IPS-NIHi7 (cell line): Measurements from ENCODE around the gene SLC25A4.
A peak's percentile ranks its signal among the peaks of the same experiment; 100 is the strongest.
"Not testable (repeated sequence)": the region's sequence is repeated elsewhere in the genome, so short reads cannot be mapped to it uniquely, and the experiment has no call there.

Source experiments
- DNase-seq: peaks from one replicate; pipeline ENCODE4 v3.0.0; 2012; ENCODE audit warnings: mixed read lengths; ENCODE audit errors: extremely low spot score

SLC25A4 gene

DNA sequence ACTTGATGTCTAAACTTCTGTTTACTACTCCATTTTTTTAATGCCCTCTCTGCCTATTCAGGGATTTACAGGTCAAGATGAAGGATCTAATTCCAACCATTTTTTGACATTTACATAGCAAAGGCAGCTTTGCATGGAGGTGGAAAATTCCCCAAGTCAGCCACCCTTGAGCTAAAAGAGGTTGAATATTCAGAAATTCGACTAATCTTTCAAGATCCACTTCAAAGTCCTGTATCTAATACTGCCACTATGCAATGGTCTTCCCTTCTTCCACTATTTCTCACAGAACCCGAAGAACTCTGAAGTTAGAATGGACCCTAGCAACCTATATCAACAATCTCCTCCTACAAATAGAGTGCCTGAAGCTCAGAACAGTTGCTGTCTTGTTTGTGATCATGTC lies 39.2 kb downstream of the SLC25A4 start:
- no peak for DNase-seq

DNA sequence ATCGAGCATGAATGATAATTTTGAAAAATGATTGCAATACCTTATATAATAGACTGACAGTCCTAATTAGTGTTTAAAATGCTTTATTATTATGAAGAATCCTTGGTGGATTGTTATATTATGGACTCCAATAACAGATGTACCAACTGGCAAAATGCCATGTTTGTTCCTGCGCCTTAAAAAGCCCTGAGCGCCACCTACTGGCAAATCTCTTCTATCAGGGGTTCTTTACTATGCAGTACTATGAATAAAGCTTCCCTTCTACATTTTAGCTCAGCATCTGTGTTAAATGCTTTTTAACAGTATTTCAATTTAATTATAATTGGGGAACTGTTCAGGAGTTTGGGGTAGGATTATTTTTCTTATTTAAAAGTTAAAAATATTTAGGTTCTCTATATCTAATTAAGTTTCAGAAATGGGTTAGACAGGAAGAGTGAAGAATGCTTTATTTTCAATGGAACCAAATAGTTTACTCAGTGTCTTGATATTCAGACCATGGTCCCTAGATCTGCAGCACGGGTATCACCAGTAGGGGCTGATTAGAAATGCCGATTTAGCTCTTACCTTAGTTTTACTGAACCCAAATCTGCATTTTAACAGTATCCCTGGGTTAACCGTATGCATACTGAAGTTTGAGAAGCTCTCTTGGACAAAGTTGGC lies 40.7 kb downstream of the SLC25A4 start:
- DNase-seq = peak; percentile 53

DNA sequence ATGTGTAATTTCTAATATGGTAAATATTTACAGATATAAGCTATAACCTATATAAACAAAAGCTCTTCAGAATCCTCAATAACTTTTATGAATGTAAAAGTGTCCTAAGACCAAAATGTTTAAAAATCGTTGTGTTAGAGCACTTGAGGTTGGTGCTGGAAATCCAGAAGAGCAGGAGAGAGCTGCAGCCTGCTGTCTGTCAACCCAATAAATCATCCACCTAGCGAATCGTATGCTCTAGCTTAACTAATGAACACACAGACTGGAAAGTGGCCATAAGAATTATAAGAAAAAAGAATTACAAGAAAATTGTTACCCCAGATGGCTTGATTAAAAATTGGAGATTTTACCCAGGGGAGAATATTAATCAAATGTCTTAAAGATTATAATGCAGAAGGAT lies 43.7 kb downstream of the SLC25A4 start:
- DNase-seq = no peak

DNA sequence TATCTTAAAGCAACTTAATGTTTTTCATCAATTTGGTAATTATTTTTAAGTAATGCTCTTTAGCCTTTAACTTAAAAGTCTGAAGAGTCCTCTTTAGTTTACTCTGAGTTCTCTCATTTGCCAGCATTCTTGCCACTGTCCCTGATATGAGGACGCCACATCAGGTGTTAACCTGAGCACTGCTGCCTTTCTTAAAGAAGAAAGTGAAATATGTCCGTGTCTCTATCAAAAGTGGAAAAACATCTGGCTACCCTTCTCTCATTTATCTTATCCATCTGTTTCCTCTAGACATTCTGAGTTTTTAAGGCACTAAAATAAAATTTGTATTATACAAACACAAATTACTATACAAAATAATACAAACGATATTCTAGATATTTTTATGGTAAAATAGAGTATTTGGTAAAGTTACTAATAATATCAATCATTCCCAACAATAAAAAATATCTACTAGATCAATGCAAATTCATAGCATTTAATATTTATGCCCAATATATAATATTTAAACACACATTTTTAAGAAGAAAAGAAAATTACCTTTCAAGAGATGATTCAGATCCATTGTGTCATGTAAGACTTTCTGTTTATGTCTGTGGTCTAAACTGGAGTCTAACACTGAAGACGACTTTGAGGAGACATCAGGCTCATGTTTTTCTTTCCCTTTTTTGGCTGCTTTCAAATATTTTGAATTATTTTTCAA lies 46.7 kb downstream of the SLC25A4 start:
- no peak for DNase-seq

DNA sequence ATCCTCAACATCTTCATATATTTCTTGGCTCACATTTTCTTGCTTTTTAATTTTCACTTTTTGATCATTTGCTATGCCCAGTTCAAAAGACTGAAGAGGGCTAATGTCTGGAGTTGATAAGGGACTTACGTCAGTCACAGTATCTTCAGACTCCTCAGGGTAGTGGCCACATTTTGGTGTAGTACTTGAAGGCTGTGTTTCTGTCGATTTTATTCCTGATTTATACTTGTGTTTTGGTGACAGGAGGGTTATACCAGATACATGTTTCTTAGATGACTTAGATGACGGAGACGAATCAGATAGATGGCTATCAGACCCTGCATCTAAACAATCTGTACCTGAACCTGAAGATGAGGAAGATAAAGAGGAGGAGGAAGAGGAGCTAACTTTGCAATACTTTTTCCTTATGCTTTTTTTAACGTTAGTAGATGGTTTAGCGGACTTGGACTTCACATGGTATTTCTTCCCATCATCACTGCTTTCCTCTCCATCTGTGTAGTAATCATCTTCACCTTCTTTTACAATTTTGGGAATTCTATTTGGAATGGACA lies 47.3 kb downstream of the SLC25A4 start:
- DNase-seq = no peak

DNA sequence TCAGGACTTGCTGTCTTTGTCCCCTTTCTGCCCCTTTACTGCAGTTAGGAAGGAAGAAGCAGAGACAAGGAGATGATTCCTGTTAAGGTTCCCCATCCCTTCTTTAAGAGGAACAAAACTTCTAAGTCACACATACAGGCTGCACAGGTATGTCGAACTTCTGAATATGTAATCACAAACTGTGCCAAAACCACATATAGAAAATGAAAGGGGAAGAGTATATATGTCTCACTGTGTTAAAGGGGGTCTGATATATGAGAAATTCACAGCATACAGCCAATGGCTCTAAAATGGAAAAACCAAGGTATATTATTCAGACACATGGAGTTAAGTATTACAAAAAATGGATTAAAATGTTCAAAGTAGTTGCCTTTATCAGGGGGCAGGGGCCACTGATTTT lies 49.0 kb downstream of the SLC25A4 start:
- DNase-seq = no peak

DNA sequence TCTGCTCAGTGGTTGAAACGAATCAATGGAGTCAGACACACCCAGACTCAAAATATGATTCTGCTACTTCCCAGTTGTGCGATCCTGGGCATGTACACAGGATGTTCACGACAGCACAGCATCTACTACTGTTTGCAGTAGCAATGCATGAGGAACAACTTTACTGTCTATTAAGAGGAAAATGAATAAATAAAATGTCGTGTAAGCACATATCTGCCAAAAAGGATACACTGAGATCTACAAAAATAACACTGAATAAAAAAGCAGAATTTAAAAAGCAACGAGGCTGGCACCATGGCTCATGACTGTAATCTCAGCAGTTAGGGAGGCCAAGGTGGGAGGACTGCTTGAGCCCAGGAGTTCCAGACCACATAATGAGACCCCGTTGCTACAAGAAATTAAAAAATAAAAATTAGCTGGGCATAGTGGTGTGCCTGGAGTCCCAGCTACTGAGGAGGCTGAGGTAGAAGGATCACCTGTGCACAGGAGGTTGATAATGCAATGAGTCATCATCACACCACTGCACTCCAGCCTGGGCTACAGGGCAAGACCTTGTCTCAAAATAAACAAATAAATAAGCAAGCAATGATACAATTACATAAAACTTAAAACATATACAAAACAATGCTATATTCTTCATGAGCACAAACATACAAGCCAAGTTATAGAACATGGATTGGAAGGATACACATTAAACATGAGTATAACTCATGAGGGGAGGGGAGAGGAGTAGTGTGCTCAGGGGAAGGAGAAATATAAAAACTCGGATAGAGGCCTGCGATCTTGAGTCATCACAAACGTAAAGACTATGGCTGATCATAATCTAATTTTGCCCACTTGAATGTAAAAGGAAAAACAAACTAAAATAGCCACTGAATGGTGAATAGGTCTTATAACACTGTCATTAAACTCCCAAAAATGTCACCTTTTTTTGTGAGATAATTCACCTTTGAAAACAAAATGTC lies 52.1 kb downstream of the SLC25A4 start:
- DNase-seq = no peak

DNA sequence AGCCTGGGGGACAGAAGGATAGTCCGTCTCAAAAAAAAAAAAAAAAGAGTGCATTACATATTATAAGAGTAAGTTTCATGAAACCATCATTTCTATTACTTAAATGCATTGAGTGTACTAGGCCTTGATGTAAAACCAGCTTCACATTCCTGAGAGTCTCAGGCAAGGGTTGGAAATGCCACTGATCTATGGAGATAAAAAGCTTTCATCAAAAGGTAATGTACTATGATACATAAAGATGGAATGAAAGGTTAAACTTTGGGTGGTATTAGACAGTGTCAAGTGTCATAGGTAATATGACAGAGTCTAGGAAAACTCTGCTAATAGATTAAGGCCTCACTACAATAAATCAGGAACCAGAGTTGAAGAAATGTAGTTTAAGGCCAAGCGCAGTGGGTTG lies 53.4 kb downstream of the SLC25A4 start:
- no peak for DNase-seq

DNA sequence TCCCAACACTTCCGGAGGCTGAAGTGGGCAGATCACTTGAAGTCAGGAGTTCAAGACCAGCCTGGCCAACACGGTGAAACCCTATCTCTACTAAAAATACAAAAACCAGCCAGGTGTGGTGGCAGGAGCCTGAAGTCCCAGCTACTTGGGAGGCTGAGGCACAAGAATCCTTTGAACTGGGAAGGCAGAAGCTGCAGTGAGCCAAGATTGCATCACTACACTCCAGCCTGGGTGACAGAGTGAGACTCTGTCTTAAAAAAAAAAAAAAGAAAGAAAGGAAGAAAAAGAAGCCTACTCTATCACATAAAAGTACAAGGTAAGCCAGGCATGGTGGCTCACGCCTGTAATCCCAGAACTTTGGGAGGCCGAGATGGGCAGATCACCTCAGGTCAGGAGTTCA lies 55.1 kb downstream of the SLC25A4 start:
- DNase-seq = not testable (repeated sequence)
